Measurements from ENCODE around the gene ATXN1.
A peak's percentile ranks its signal among the peaks of the same experiment; 100 is the strongest.
"Not testable (repeated sequence)": the region's sequence is repeated elsewhere in the genome, so short reads cannot be mapped to it uniquely, and the experiment has no call there.

ATXN1 gene

GRCh38 chr6:16717275-16717942, 43.9 kb downstream of the ATXN1 start:
- DNase-seq: no peak

GRCh38 chr6:16716321-16716858, 44.9 kb downstream of the ATXN1 start:
- no peak for DNase-seq

GRCh38 chr6:16713597-16713996, 47.7 kb downstream of the ATXN1 start:
- DNase-seq: no peak

GRCh38 chr6:16712931-16713484, 48.3 kb downstream of the ATXN1 start:
- no peak for DNase-seq

- no peak for DNase-seq
Measured at GRCh38 chr6:16712255-16712930, 48.9 kb downstream of the ATXN1 start.

- DNase-seq: no peak
Measured at GRCh38 chr6:16711546-16712254, 49.6 kb downstream of the ATXN1 start.

- DNase-seq: no peak
Measured at GRCh38 chr6:16706911-16707783, 54.1 kb downstream of the ATXN1 start.

- not testable (repeated sequence) for DNase-seq
Measured at GRCh38 chr6:16706491-16706890, 54.8 kb downstream of the ATXN1 start.

GRCh38 chr6:16706029-16706428, 55.2 kb downstream of the ATXN1 start:
- no peak for DNase-seq

GRCh38 chr6:16705081-16705993, 55.9 kb downstream of the ATXN1 start:
- no peak for DNase-seq

- DNase-seq: peak; percentile 44
Measured at GRCh38 chr6:16704401-16705045, 56.7 kb downstream of the ATXN1 start.

- DNase-seq: not testable (repeated sequence)
Measured at GRCh38 chr6:16702627-16703378, 58.5 kb downstream of the ATXN1 start.

GRCh38 chr6:16700916-16701234, 60.4 kb downstream of the ATXN1 start:
- DNase-seq: no peak

GRCh38 chr6:16700202-16700915, 60.9 kb downstream of the ATXN1 start:
- DNase-seq: peak; percentile 42

GRCh38 chr6:16698997-16699868, 62.0 kb downstream of the ATXN1 start:
- DNase-seq: no peak

GRCh38 chr6:16698162-16698533, 63.1 kb downstream of the ATXN1 start:
- DNase-seq: no peak

GRCh38 chr6:16697437-16698161, 63.7 kb downstream of the ATXN1 start:
- no peak for DNase-seq

GRCh38 chr6:16696496-16696895, 64.8 kb downstream of the ATXN1 start:
- no peak for DNase-seq

Data from activated CD4-positive, CD25-positive, alpha-beta regulatory T cell treated with anti-CD3 and anti-CD28 coated beads, Interleukin-2, amount 50 U/mL, for 72 hours (primary cell).